HG03097 (cell line): ENCODE measurements around the gene PPP1R2C.

Experiments used
- ATAC-seq: cut with Tn5 transposase; IDR thresholded peaks from one replicate; pipeline ENCODE4 v1.9.1; 2021; ENCODE audit not compliant: unreplicated experiment, low FRiP score

The PPP1R2C gene

DNA sequence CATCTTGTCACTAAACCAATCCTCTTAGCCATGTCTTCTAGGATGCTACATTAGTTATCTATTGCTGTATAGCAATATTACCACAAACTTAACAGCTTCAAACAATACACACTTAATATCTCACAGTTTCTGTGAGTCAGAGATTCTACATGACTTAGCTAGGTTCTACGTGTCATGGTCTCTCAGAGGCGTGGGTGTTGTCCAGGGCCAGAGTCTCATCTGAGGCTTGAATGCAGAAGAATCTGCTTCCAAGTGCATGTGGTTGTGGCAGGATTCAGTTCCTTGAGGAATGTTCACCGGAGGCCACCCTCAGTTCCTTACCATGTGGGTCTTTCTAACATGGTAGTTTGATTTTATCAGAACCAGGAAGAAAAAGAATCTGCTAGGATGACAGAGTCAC lies 26.4 kb downstream of the PPP1R2C start:
- ATAC-seq: no peak

DNA sequence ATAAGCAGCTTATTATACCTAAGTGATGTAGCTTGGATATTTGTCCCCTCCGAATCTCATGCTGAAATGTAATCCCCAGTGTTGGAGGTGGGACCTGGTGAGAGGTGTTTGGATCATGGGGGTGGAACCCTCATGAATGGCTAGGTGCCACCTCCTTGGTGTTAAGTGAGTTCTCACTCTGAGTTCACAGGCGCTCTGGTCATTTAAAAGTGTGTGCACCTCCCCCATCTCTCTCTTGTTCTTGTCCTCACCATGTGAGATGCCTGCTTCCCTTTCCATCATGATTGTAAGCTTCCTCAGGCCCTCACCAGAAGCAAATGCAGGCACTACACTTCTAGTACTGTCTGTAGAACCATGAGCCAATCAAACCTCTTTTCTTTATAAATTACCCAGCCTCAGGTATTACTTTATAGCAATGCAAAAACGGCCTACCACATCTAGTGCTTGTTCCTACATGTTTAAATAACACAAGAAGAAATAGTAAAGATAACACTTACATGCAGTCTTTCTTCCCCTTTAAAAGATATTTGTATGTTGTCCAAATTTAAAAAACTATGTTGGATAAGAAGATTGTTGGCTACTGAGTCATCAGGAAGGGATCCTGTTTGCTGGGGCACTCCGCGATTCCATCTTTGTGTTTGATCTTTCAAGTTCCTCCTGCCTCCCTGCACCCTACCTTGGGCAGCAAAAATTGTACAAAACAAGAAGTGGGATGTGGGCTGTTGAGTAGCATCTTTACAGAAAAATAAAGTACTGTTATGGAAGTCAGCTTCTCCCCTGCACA lies 29.7 kb downstream of the PPP1R2C start:
- ATAC-seq: no peak

- no peak for ATAC-seq
Observed at GRCh38 chrX:42746606-42747005, 31.4 kb downstream of the PPP1R2C start.

- ATAC-seq: no peak
Observed at GRCh38 chrX:42740456-42740855, 37.5 kb downstream of the PPP1R2C start.

GRCh38 chrX:42739741-42740140 lies 38.2 kb downstream of the PPP1R2C start:
- no peak for ATAC-seq

DNA sequence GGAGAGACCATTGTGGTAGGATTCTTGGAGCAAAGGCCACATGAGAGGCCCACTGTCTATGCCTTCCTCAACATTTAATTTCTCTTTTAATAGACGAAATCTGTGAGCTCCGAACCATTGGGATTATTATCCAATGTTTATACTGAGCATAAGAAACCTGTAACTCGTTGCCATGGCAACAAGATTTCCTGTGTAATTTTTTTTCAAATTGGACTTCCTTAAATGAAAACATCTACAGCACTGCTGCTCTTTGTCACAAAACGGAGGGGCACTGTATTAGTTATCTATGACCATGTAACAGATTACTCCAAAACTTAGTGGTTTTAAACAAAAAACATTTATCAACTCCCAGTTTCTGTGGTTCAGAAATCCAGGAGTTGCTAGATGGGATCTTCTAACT lies 38.7 kb downstream of the PPP1R2C start:
- no peak for ATAC-seq

GRCh38 chrX:42738552-42738951 lies 39.4 kb downstream of the PPP1R2C start:
- ATAC-seq: no peak

DNA sequence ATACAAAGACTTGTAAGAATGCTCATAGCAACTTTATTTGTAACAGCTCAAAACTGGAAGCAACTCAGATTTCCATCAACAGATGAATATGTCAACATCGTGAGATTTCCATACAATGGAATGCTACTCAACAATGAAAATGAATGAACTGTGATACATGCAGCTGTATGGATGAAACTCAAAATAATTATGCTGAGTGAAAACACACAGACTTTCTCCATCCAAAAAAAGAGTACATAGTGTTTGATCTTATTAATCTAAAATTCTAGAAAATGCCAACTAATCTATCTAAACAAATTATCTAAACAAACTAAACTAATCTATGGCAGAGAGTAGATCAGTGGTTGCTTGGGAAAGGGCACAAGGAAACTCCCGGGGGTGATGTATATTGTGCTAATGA lies 42.7 kb downstream of the PPP1R2C start:
- ATAC-seq: no peak

DNA sequence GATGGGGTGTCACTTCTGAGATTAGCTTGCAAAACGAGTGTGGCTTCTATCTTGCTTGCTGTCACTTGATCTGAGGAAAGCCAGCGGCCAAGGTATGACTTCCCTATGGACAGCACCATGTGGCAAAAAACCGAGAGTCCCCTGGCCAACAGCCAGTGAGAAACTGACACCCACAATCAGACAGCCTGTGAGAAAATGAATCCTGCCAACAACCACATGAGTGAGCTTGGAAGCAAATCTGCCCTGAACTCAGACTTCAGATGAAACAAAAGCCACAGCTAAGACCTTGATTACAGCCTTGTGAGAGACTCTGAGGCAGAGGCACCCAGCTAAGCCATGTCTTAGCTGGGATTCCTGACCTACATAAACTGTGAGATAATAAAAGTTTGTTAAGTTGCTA lies 45.5 kb downstream of the PPP1R2C start:
- no peak for ATAC-seq
